Fibroblast of skin of right quadriceps (primary cell): ENCODE data around the gene RPEL1.

Experiments
- DNase-seq: peaks from one replicate; pipeline ENCODE4 v3.0.0-alpha.2; 2013

Gene RPEL1

DNA sequence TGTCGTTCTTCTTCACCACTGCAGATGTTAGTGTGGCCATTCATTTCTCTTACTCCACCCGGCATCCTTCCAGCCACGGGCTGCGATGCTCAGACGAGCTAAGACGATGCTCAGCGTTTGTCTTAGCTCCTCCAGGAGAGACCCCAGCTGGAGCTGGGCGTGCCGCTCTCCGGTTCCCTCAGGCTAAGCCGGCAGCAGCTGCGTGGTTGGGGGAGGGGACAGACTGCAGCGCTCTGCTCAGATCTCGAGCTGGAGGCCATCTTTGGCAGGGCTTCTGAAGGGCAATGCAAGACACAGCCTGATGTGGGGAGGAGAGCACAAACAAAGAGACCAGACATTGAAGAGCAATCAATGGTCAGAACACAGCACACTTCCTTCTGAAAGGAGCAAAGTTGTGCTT, 36.1 kb downstream of the RPEL1 start:
- no peak for DNase-seq

DNA sequence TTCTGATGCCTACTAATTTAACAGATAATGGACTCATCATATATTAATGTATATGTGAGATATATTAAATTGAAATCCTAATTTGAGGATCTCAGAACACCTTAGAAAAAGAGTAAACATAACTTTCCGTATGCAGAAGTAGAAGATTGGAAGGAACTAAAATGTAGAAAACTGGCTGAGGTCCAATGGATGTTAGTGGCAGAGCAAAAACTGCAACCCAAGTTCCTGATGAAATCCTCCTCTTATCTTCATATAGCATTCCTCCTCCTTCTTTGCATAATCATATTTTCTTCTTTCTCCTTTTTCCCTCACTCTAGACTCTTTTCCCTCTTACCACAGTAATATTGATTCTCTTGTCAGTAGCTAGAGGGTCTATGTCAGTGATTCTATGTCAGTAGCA, 37.3 kb downstream of the RPEL1 start:
- no peak for DNase-seq

DNA sequence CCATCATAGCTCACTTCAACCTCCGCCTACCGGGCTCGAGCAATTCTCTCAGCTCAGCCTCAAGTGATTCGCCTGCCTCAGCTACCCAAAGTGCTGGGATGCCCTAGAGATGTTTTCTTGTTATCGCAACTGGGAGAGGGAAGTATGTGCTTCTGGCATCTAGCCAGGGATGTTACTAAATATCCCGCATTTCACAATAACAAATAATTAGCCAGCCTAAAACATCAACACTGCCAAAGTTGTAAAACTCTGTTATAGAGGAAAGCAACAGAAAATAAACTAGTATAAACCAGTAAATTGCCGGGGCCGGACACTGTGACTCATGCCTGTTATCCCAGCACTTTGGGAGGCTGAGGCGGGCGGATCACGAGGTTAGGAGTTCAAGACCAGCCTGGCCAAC, 38.5 kb downstream of the RPEL1 start:
- DNase-seq = peak; percentile 33

DNA sequence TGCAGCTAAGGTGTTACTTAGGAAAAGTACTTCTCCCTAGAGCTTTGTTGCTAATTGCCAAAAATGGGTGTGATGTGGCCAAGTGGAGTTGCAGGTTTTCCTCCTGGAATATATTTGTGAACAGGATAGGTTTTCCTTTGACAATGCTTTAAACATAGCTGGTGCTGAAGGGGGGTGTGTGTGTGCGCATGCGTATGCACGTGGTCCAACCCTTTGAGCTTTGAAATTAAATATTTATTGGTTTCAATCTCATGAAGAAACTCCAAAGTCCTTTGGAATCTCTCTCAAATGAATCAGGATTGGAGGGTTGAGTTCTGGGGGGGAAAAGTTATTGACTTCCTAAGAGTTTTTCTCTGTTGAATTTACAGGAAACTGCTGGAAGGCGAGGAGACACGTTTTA, 42.3 kb downstream of the RPEL1 start:
- DNase-seq = no peak

DNA sequence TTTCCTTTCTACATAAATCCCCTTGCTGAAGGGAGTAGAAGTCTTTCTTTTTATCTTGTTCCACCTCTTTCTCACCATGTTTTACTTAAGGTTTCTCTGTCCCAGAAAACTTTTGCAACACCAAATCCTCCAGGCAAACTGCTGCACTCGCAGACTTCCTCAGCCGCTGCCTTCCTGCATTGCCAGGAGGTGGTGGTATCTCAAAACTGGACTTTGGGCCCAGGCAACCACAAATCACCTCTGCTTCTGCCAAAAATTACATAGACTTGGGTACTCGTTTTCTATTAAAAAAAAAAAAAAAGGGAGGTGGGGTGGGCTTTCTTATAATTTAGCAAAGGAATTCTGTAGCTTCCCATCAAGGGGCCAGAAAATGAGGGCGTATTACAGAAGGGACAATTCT, 45.9 kb downstream of the RPEL1 start:
- no peak for DNase-seq

DNA sequence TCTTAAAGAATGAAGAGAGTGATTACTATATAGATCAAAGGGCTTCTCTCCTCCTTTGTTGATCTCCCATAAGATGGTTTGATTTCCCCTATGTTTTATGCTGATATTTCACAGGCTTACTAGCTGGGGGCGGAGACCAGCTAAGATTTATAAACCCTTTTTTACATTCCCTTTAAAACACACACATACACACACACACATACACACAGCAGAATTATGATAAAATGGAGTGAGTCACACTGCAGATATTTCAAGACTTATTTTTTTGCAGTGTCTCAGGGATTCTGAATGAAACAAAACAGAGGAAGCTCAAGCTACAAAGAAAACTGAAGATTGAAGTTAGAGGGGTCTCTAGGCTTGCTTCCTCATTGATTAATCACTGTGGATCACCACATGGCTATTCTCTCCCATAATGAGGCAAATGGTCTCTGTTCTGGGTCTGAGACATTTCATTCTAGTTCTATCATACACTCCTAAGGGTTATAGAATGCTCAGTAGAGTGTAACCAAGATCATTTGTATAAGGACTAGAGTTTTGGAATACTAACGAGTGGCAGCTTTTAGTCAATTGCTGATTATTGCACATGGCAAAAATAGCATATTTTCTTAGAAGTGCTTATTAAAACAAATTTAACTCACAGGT, 49.8 kb downstream of the RPEL1 start:
- peak; percentile 75 for DNase-seq
